HL-60 (cell line): Measurements from ENCODE around the gene ITSN1.

Experiments used
- DNase-seq, 2 experiments: peaks; one replicate each; pipeline ENCODE4 v3.0.0-alpha.2; 2010 to 2020; ENCODE audit warnings: low read depth in 1 of 2, low spot score in 1 of 2
- H3K27ac ChIP-seq: fragments of 250-450 bp; sonication (Bioruptor Pico); replicated peaks from 2 replicates; pipeline ENCODE4 v1.5.1; 2020; ENCODE audit warnings: mild to moderate bottlenecking, moderate library complexity
- H3K27me3 ChIP-seq: fragments of 250-450 bp; sonication (Bioruptor Pico); 2 replicates; pipeline ENCODE4 v1.5.1; 2021; ENCODE audit warnings: mild to moderate bottlenecking, moderate library complexity; ENCODE audit not compliant: insufficient read depth, poor library complexity, severe bottlenecking
- H3K4me3 ChIP-seq: replicated peaks from 2 replicates; pipeline ENCODE4 v1.5.1; 2011; ENCODE audit warnings: mild to moderate bottlenecking, control low read depth, low read length; ENCODE audit not compliant: insufficient read depth
- CTCF ChIP-seq: IDR thresholded peaks from one replicate; pipeline ENCODE4 v1.5.1; 2011; ENCODE audit warnings: low read length, control low read depth, inconsistent platforms; ENCODE audit not compliant: insufficient read depth
- GABPA ChIP-seq: IDR thresholded peaks from 2 replicates; pipeline ENCODE4 v1.6.1; 2012; ENCODE audit warnings: low read depth
- POLR2AphosphoS5 ChIP-seq: IDR thresholded peaks from 2 replicates; pipeline ENCODE4 v1.6.1; 2012; ENCODE audit warnings: low read depth
- REST ChIP-seq: IDR thresholded peaks from 2 replicates; pipeline ENCODE4 v1.6.1; 2012; ENCODE audit warnings: low read depth; ENCODE audit not compliant: insufficient replicate concordance
- SPI1 ChIP-seq: IDR thresholded peaks from 2 replicates; pipeline ENCODE4 v1.6.1; 2012; ENCODE audit warnings: low read depth, mild to moderate bottlenecking, borderline replicate concordance

The ITSN1 gene

GRCh38 chr21:33874161-33874560, 231.9 kb downstream of the ITSN1 start:
- TF ChIP-seq REST = no peak
- no peak for TF ChIP-seq SPI1
- TF ChIP-seq GABPA = no peak
- TF ChIP-seq POLR2AphosphoS5 = no peak
- no peak for TF ChIP-seq CTCF
- Histone ChIP-seq H3K27me3 (no peaks in the 10 kb centered on the region), H3K27ac (no peak overlapping the region), H3K4me3 (no peak overlapping the region)
- DNase-seq = no peak

- TF ChIP-seq SPI1 (no peak), GABPA (no peak), REST (no peak), CTCF (no peak), POLR2AphosphoS5 (no peak)
- Histone ChIP-seq H3K27me3 (no peaks in the 10 kb centered on the region), H3K4me3 (no peak overlapping the region), H3K27ac (no peak overlapping the region)
- DNase-seq = no peak
Observed at GRCh38 chr21:33875026-33875695, 232.9 kb downstream of the ITSN1 start.

GRCh38 chr21:33878824-33879223, 236.5 kb downstream of the ITSN1 start:
- no peak overlapping the region for H3K4me3 ChIP-seq
- TF ChIP-seq REST (no peak), POLR2AphosphoS5 (no peak), SPI1 (no peak), GABPA (no peak), CTCF (no peak)
- H3K27ac ChIP-seq = no peak overlapping the region
- no peak for DNase-seq
- no peaks in the 10 kb centered on the region for H3K27me3 ChIP-seq
